Gastrocnemius medialis (tissue), 4 donors: ENCODE measurements around the gene CENPO. TPM values are rescaled to one million over a fixed set of nuclear protein-coding genes. Genes with fewer than 3 reads are reported as not detected.

Source experiments
- ATAC-seq, 2 donors: fragments of 150-250 bp; one replicate each; pipeline ENCODE4 v1.9.1; 2016
- DNase-seq, 2 donors: peaks; one replicate each; pipeline ENCODE4 v3.0.0-alpha.2; 2019
- H3K27ac ChIP-seq, 4 donors: fragments of 200-600 bp; sonication (generic); 1 replicate in 1 of 4; 2 replicates in 3 of 4; pipeline ENCODE4 v1.5.1; 2016 to 2018; ENCODE audit warnings: mild to moderate bottlenecking in 2 of 4, moderate library complexity in 1 of 4
- H3K27me3 ChIP-seq, 3 donors: fragments of 200-600 bp; sonication (generic) in 2 of 3; 1 replicate in 1 of 3; 2 replicates in 2 of 3; pipeline versions ENCODE4 v1.5.1 to v1.6.0; 2016 to 2019; ENCODE audit warnings: mild to moderate bottlenecking in 1 of 3, moderate library complexity in 1 of 3
- H3K36me3 ChIP-seq, 2 donors: fragments of 200-600 bp; sonication (generic) in 1 of 2; one replicate each; pipeline ENCODE4 v1.5.1; 2017 to 2018
- H3K4me1 ChIP-seq, 2 donors: fragments of 200-600 bp; sonication (generic) in 1 of 2; one replicate each; pipeline ENCODE4 v1.5.1; 2016 to 2017; ENCODE audit warnings: mild to moderate bottlenecking in 2 of 2
- H3K4me3 ChIP-seq, 4 donors: fragments of 200-600 bp; sonication (generic) in 3 of 4; 1 replicate in 1 of 4; 2 replicates in 3 of 4; pipeline ENCODE4 v1.5.1; 2016 to 2019; ENCODE audit warnings: mild to moderate bottlenecking in 2 of 4
- H3K9me3 ChIP-seq, 3 donors: fragments of 200-600 bp; sonication (generic) in 2 of 3; 1 replicate in 1 of 3; 2 replicates in 2 of 3; pipeline ENCODE4 v1.5.1; 2016 to 2019
- POLR2A ChIP-seq, 2 donors: fragments of 450-650 bp; IDR thresholded peaks; one replicate each; pipeline ENCODE4 v1.6.1; 2017; ENCODE audit warnings: antibody characterized with exemption in 2 of 2, mild to moderate bottlenecking in 2 of 2, moderate library complexity in 2 of 2
- in situ Hi-C, 4 donors: fragments of 200-750 bp; cut with MboI; loops; one replicate each; pipeline versions ENCODE4 v1.15.0 to v1.8.0; 2017; ENCODE audit warnings: low sequenced_read_pairs in 4 of 4
- intact Hi-C: fragments of 100-400 bp; cut with DNase I; formaldehyde crosslinking; loops from one replicate; pipeline ENCODE4 v1.15.1; 2023; ENCODE audit warnings: low total_unique reads
- total RNA-seq, 4 donors: library from RNA; depleted of rRNA; stranded (reverse); fragments of >200 nt; gene quantifications; one replicate each; pipeline versions ENCODE4 v1.1.0 to v1.2.3, GENCODE V29; 2016
- TF ChIP-seq, protein P1 (sequence below), 5 experiments: fragments of 450-650 bp in 3 of 5; fragments of 200-600 bp in 2 of 5; sonication (generic) in 2 of 5; IDR thresholded peaks in 4 of 5; conservative IDR thresholded peaks in 1 of 5; 1 replicate in 4 of 5; 2 replicates in 1 of 5; pipeline ENCODE4 v1.5.1; 2016 to 2019; ENCODE audit warnings: antibody characterized with exemption in 5 of 5, mild to moderate bottlenecking in 3 of 5, moderate library complexity in 3 of 5

The CENPO gene
- total RNA-seq, 4 donors from 2014 or later = 1.2 to 3.6 (median 2.7) TPM

- no peaks in the 10 kb centered on the region for H3K4me1 ChIP-seq
- no peak for TF ChIP-seq POLR2A (IDR thresholded peaks at IDR 0.05)
- intact Hi-C loops = no loop called here
- H3K4me3 ChIP-seq = no peak overlapping the region
- DNase-seq (no peak), ATAC-seq (no peak)
- in situ Hi-C loops = no loop called here
- H3K27ac ChIP-seq = no peak overlapping the region
- no peaks in the 10 kb centered on the region for H3K9me3 ChIP-seq
- no peaks in the 10 kb centered on the region for H3K27me3 ChIP-seq
- H3K36me3 ChIP-seq = no peaks in the 10 kb centered on the region
Measured at GRCh38 chr2:24838541-24838940, 45.3 kb downstream of the CENPO start.

DNA sequence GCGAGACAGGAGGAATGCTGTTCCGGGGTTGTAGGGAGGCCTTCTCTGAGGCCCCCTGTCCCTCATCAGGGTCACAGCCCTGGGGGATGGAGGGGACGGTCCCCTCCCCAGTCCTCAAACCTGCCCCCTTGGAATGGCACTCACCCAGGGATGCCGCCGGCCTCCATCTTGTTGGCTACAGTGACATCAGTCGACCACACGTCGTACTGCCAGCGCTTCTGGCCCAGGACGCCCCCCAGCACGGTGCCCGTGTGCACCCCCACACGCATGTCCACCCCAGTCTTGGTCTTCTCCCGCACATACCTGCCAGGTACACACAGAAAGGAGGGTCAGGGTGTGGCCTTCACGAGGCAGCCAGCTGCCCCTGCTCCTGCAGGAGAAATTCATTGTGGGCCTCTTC lies 46.5 kb downstream of the CENPO start:
- no peaks in the 10 kb centered on the region for H3K27me3 ChIP-seq
- H3K4me1 ChIP-seq = no peaks in the 10 kb centered on the region
- ATAC-seq (no peak), DNase-seq (no peak)
- no peaks in the 10 kb centered on the region for H3K36me3 ChIP-seq
- in situ Hi-C loops (no loop called here), intact Hi-C loops (no loop called here)
- H3K27ac ChIP-seq = no peak overlapping the region
- TF ChIP-seq, protein P1, sequence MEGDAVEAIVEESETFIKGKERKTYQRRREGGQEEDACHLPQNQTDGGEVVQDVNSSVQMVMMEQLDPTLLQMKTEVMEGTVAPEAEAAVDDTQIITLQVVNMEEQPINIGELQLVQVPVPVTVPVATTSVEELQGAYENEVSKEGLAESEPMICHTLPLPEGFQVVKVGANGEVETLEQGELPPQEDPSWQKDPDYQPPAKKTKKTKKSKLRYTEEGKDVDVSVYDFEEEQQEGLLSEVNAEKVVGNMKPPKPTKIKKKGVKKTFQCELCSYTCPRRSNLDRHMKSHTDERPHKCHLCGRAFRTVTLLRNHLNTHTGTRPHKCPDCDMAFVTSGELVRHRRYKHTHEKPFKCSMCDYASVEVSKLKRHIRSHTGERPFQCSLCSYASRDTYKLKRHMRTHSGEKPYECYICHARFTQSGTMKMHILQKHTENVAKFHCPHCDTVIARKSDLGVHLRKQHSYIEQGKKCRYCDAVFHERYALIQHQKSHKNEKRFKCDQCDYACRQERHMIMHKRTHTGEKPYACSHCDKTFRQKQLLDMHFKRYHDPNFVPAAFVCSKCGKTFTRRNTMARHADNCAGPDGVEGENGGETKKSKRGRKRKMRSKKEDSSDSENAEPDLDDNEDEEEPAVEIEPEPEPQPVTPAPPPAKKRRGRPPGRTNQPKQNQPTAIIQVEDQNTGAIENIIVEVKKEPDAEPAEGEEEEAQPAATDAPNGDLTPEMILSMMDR (IDR thresholded peaks at IDR 0.05 in 4 of 5, conservative IDR thresholded peaks at IDR 0.05 in 1 of 5) = no peak
- no peak for TF ChIP-seq POLR2A (IDR thresholded peaks at IDR 0.05)
- H3K4me3 ChIP-seq = no peak overlapping the region
- no peaks in the 10 kb centered on the region for H3K9me3 ChIP-seq

- DNase-seq = no peak
- intact Hi-C loops = no loop called here
Measured at GRCh38 chr2:24840164-24840869, 47.1 kb downstream of the CENPO start.

GRCh38 chr2:24840962-24841945 lies 48.0 kb downstream of the CENPO start:
- no peak overlapping the region for H3K27ac ChIP-seq
- ATAC-seq (no peak), DNase-seq (no peak)
- no peaks in the 10 kb centered on the region for H3K27me3 ChIP-seq
- in situ Hi-C loops = no loop called here
- intact Hi-C loops = no loop called here
- no peaks in the 10 kb centered on the region for H3K36me3 ChIP-seq
- H3K9me3 ChIP-seq = no peaks in the 10 kb centered on the region
- TF ChIP-seq, protein P1 (IDR thresholded peaks at IDR 0.05 in 4 of 5, conservative IDR thresholded peaks at IDR 0.05 in 1 of 5) = no peak
- no peak for TF ChIP-seq POLR2A (IDR thresholded peaks at IDR 0.05)
- H3K4me3 ChIP-seq = no peak overlapping the region
- H3K4me1 ChIP-seq = no peaks in the 10 kb centered on the region

More at GRCh38 chr2:24840164-24840869, 47.1 kb downstream of the CENPO start:
- H3K4me3 ChIP-seq = no peak overlapping the region
- H3K27me3 ChIP-seq = no peaks in the 10 kb centered on the region
- no peak for TF ChIP-seq POLR2A (IDR thresholded peaks at IDR 0.05)
- TF ChIP-seq, protein P1 (IDR thresholded peaks at IDR 0.05 in 4 of 5, conservative IDR thresholded peaks at IDR 0.05 in 1 of 5) = no peak
- H3K36me3 ChIP-seq = no peaks in the 10 kb centered on the region
- H3K27ac ChIP-seq = no peak overlapping the region
- H3K9me3 ChIP-seq = no peaks in the 10 kb centered on the region
- no peaks in the 10 kb centered on the region for H3K4me1 ChIP-seq
- no peak for ATAC-seq
- in situ Hi-C loops = no loop called here
